ENCODE measurements around the gene HACD2.
"Not testable (repeated sequence)": the region's sequence is repeated elsewhere in the genome, so short reads cannot be mapped to it uniquely, and the experiment has no call there.

Gene HACD2

DNA sequence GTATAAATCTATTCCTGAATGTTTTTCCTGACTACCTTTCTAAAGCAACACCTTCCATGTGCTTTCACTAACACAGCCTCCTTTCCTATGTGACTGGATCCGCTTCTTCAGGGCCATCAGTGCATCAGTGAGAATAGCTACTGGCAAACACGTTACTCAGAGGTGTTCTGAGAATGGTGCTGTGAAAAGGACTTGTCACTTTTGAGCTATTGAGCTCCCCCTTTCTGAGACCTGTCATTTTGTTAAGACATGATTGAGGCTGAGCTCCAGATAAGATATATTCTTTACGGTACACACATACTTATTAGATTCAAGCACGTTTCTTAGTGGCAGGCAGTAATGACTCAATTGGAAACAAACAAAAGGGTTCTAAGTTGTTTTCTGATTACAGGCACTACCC lies 90.9 kb downstream of the HACD2 start:
- no peak overlapping the region for H3K27ac ChIP-seq
- TF ChIP-seq, protein P1, sequence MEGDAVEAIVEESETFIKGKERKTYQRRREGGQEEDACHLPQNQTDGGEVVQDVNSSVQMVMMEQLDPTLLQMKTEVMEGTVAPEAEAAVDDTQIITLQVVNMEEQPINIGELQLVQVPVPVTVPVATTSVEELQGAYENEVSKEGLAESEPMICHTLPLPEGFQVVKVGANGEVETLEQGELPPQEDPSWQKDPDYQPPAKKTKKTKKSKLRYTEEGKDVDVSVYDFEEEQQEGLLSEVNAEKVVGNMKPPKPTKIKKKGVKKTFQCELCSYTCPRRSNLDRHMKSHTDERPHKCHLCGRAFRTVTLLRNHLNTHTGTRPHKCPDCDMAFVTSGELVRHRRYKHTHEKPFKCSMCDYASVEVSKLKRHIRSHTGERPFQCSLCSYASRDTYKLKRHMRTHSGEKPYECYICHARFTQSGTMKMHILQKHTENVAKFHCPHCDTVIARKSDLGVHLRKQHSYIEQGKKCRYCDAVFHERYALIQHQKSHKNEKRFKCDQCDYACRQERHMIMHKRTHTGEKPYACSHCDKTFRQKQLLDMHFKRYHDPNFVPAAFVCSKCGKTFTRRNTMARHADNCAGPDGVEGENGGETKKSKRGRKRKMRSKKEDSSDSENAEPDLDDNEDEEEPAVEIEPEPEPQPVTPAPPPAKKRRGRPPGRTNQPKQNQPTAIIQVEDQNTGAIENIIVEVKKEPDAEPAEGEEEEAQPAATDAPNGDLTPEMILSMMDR (IDR thresholded peaks at IDR 0.05): no peak
- H3K36me3 ChIP-seq: peaks cover 18% of the 10 kb centered on the region
- H3K4me3 ChIP-seq (ENCODE audit: low read depth in 1 of 2, low read length in 1 of 2): no peak overlapping the region
- no peaks in the 10 kb centered on the region for H3K27me3 ChIP-seq
- H3K4me1 ChIP-seq (ENCODE audit: control insufficient read depth in 1 of 2, insufficient read depth in 1 of 2, low read depth in 1 of 2, low read length in 1 of 2): no peaks in the 10 kb centered on the region
- no peaks in the 10 kb centered on the region for H3K9me3 ChIP-seq

DNA sequence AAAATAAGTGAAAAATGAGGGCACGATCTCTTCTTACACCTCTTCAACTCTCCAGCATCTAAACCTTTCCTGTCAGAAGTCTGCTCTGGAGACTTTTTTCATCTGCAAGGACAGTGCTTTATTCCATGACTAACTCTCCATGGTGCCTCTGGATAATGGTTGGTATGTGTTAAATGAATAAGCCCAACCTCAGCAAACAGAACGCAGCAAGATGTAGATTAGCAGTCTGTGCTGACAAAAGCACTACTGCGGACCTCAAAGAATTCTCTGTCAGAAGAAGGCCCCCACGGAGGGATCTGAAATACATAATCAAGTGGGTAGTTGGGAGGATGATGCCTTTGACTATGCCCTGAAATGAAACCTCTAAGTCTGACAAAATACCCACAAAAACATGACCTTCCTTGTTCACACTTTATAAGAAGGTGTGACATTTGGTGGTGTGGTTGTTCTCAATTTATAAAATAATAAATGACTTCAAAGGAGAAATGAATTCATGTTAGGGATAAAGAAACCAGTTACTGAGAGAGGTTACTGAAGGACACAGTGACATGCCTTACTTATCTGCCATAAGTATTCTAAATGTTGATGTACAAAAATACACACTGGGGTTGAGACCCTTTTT lies 92.8 kb downstream of the HACD2 start:
- peaks cover 8% of the 10 kb centered on the region for H3K27me3 ChIP-seq
- peaks cover 15% of the 10 kb centered on the region for H3K36me3 ChIP-seq
- TF ChIP-seq, protein P1 (IDR thresholded peaks at IDR 0.05): no peak
- no peaks in the 10 kb centered on the region for H3K4me1 ChIP-seq (ENCODE audit: control insufficient read depth in 1 of 2, insufficient read depth in 1 of 2, low read depth in 1 of 2, low read length in 1 of 2)
- H3K4me3 ChIP-seq (ENCODE audit: low read depth in 1 of 2, low read length in 1 of 2): no peak overlapping the region
- no peak overlapping the region for H3K27ac ChIP-seq
- no peaks in the 10 kb centered on the region for H3K9me3 ChIP-seq

DNA sequence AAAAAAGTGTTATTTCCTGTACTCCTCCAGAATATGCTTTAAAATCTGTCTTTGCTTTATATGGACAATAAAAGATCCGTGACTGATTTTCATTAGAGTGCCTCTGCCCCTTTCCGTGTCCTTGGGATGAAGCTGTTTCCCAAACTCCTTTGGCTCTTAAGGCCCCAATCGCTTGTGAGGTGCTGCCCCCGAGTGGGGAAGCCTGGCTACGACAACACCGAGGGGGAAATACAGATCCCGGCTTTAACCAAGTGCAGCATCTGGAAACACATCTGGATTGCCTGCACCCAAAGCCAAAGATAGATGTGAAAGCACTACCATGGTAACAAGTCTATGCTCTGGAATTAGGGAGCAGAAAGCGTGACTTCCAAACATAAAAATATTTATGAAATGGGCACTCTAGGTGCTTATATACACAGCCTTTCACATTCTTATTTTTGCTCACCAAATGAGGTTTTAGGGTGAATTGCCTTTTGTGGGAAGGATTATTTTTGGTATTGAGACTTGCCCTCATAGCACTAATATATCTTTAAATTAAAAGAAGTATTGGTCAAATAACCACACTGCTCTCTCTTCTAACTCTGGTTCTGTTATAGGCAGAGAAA lies 95.4 kb downstream of the HACD2 start:
- peaks cover 9% of the 10 kb centered on the region for H3K36me3 ChIP-seq
- H3K4me1 ChIP-seq (ENCODE audit: control insufficient read depth in 1 of 2, insufficient read depth in 1 of 2, low read depth in 1 of 2, low read length in 1 of 2): no peaks in the 10 kb centered on the region
- no peaks in the 10 kb centered on the region for H3K9me3 ChIP-seq

DNA sequence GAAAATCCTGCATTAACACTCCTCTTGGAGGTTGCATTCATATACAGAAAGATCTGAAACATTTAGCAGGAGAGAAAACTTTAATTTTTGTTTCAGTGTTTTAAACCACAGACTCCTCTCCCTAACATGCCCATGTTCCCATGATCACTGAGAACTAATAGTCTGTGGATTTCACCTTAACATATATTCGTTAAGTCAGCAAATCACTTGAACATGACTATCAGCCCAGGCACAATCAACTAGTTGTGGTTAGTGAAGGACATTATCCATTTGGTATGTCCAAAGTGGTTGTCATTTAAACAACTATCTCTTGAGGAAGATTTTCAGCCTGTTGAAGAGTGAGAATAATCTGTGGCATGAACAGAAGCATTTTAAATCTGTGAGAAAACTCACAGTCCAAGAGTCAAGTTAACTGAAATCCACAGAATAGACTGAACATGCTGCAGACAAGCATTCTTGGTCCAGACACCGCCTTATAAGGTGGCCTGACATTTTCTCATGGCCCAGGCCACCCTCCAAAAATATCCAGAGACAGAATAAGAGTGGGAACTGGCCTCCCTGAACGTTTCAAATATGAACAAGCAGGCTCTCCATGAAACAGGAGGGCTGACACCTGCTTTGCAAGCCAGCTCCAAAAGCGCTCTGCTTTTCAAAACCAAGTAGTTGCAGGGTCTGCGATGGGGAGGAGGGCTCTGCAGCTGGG lies 96.1 kb downstream of the HACD2 start:
- Histone ChIP-seq H3K4me3 (ENCODE audit: low read depth in 1 of 2, low read length in 1 of 2) (no peak overlapping the region), H3K36me3 (peaks cover 3% of the 10 kb centered on the region), H3K4me1 (ENCODE audit: control insufficient read depth in 1 of 2, insufficient read depth in 1 of 2, low read depth in 1 of 2, low read length in 1 of 2) (no peaks in the 10 kb centered on the region), H3K27me3 (peaks cover 8% of the 10 kb centered on the region), H3K27ac (no peak overlapping the region), H3K9me3 (no peaks in the 10 kb centered on the region)
- TF ChIP-seq, protein P1 (IDR thresholded peaks at IDR 0.05): no peak

More for the DNA sequence above, 95.4 kb downstream of the HACD2 start:
- Histone ChIP-seq H3K27ac (no peak overlapping the region), H3K4me3 (ENCODE audit: low read depth in 1 of 2, low read length in 1 of 2) (no peak overlapping the region), H3K27me3 (peaks cover 8% of the 10 kb centered on the region)
- TF ChIP-seq, protein P1 (IDR thresholded peaks at IDR 0.05): no peak

DNA sequence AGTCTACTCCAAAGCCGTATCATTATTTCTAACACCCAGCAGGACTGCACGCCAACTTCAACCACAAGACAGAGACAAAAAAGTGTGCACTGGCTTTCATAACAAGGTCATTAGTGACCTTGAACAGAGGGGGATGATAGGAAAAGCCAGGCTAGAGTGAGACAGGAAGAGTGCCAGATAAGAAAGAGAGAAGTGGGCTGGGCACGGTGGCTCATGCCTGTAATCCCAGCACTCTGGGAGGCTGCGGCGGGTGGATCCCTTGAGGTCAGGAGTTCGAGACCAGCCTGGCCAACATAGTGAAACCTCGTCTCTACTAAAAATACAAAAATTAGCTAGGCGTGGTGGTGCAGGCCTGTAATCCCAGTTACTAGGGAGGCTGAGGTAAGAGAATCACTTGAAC lies 97.8 kb downstream of the HACD2 start:
- not testable (repeated sequence) for H3K27ac ChIP-seq

DNA sequence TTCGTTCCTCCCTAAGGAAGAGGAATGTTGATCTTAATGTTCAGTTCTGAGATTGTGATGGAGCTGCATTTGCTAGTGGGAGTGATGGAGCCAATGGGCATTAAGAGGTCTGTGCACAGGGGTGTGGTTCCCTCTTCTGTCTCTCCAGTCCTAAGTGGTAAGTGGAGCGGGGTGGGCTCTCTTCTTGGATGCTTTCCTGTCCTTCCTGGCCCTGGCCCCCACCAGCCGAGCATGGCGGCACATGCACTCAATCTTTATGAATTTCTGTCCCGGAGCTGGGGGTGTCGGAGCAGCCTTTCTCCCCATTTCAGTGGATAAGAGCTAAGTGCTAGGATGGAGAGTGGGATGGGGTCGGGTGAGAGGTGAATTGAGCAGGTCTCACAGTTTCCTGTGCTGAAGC lies 98.4 kb downstream of the HACD2 start:
- H3K4me3 ChIP-seq (ENCODE audit: low read depth in 1 of 2, low read length in 1 of 2): no peak overlapping the region
- no peaks in the 10 kb centered on the region for H3K4me1 ChIP-seq (ENCODE audit: control insufficient read depth in 1 of 2, insufficient read depth in 1 of 2, low read depth in 1 of 2, low read length in 1 of 2)
- H3K27ac ChIP-seq: no peak overlapping the region
- no peaks in the 10 kb centered on the region for H3K9me3 ChIP-seq
- H3K36me3 ChIP-seq: peaks cover 3% of the 10 kb centered on the region
- TF ChIP-seq, protein P1 (IDR thresholded peaks at IDR 0.05): no peak
- peaks cover 8% of the 10 kb centered on the region for H3K27me3 ChIP-seq

More for the DNA sequence above, 97.8 kb downstream of the HACD2 start:
- not testable (repeated sequence) for H3K4me1 ChIP-seq (ENCODE audit: control insufficient read depth in 1 of 2, insufficient read depth in 1 of 2, low read depth in 1 of 2, low read length in 1 of 2); H3K36me3 ChIP-seq; H3K4me3 ChIP-seq (ENCODE audit: low read depth in 1 of 2, low read length in 1 of 2); H3K9me3 ChIP-seq; H3K27me3 ChIP-seq

Data from neutrophil (primary cell).